C4-2B (cell line): ENCODE data around the gene GRAMD2B.
"Not testable (repeated sequence)": the region's sequence is repeated elsewhere in the genome, so short reads cannot be mapped to it uniquely, and the experiment has no call there.

Source experiments
- H3K27ac ChIP-seq: fragments of 450-650 bp; 2 replicates; pipeline ENCODE4 v1.5.1; 2017
- ZFX ChIP-seq: fragments of 450-650 bp; IDR thresholded peaks from 2 replicates; pipeline ENCODE4 v1.6.1; 2017
- TF ChIP-seq, protein P1 (sequence below): fragments of 450-650 bp; conservative IDR thresholded peaks from 2 replicates; pipeline ENCODE4 v1.5.1; 2017; ENCODE audit warnings: mild to moderate bottlenecking

Gene GRAMD2B, protein sequence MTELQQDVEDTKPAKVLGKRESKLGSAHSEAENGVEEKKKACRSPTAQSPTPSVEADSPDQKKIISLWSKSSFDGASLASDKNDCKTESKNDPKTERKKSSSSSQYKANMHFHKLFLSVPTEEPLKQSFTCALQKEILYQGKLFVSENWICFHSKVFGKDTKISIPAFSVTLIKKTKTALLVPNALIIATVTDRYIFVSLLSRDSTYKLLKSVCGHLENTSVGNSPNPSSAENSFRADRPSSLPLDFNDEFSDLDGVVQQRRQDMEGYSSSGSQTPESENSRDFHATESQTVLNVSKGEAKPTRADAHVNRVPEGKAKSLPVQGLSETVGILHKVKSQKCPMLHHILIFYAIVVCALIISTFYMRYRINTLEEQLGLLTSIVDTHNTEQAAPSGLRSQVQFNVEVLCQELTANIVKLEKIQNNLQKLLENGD

DNA sequence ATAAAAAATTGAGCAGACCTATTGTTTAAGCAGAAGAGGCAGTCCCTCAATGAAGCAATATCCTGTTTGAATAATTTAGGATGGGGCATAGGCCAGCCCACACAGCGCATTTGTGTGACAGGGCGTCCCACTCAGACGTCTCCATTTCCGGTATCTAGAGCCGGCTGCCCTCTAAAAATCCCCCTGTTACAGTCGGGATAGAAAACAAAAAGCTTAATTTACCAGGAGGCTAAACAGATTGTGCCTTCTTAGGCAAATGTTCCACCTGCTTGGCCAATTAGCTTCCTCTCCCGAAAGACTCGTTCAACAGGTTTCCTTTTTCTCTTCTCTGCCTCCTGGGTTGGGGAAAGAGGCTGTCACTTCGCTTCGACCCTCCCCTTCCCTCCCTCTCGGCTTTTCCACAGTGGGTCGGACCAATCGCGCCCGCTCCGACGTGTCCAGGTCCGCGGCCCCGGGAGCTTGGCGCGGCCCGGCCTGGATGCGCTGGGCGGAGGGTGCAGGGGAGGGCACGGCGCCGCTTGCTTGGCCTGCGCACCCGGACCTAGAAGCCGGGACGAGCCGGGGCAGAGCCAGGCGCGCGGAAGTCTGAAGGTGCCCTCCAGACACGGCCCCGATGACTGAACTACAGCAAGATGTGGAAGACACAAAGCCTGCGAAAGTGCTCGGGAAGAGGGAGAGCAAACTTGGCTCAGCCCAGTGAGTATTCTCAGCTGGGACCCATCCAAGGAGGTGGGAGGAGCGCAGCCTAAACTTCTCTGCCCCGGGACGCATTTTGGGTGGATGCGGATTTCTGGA is at the start of gene GRAMD2B:
GRAMD2B (plus strand) TSS at position 416 of the 795 bp plus-strand sequence; CDS start at position 614, 198 bp downstream.
- peak within 1 kb of the TSS; percentile 75 for H3K27ac ChIP-seq
- TF ChIP-seq, protein P1, sequence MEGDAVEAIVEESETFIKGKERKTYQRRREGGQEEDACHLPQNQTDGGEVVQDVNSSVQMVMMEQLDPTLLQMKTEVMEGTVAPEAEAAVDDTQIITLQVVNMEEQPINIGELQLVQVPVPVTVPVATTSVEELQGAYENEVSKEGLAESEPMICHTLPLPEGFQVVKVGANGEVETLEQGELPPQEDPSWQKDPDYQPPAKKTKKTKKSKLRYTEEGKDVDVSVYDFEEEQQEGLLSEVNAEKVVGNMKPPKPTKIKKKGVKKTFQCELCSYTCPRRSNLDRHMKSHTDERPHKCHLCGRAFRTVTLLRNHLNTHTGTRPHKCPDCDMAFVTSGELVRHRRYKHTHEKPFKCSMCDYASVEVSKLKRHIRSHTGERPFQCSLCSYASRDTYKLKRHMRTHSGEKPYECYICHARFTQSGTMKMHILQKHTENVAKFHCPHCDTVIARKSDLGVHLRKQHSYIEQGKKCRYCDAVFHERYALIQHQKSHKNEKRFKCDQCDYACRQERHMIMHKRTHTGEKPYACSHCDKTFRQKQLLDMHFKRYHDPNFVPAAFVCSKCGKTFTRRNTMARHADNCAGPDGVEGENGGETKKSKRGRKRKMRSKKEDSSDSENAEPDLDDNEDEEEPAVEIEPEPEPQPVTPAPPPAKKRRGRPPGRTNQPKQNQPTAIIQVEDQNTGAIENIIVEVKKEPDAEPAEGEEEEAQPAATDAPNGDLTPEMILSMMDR, result no peak
- TF ChIP-seq ZFX, result peak; percentile 58

DNA sequence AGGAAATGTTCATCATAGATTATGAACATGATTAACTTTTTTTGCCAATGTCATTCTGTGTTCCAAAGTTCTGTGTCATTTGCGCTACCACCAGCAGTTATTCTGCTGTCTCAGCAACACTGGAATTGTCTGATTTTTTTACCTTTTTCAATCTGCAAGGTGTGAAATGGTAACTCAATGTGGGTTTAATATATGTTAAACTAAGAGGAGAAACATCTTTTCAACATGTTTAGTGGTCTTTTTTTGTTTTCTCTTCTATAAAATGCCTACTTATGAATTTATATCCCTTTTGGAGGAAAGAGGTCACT is 49.1 kb upstream of the GRAMD2B start:
- no peak overlapping the region for H3K27ac ChIP-seq
- TF ChIP-seq, protein P1, result no peak
- no peak for TF ChIP-seq ZFX

DNA sequence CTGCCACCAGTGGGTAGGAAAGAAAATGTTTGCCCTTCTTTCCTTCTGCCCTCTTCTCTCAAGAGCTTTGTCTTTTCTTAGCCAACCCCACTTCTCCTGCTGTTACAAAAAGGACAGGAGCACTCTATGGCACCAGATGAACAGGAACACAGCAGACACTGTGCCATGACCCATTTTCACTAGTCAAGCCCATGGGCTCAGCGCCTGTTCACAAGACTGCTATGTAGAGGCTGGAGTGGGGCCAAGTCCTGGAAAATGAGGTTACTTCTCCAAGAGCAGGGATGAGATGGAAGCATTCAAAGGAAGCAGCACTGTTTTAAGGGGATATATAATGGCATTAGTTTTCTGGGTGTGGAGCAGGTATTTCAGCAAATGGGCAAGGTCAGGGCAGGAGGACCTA is 46.8 kb upstream of the GRAMD2B start:
- H3K27ac ChIP-seq, result no peak overlapping the region; the same call in 1 of the 2 replicates
- TF ChIP-seq, protein P1, result no peak
- TF ChIP-seq ZFX, result no peak

DNA sequence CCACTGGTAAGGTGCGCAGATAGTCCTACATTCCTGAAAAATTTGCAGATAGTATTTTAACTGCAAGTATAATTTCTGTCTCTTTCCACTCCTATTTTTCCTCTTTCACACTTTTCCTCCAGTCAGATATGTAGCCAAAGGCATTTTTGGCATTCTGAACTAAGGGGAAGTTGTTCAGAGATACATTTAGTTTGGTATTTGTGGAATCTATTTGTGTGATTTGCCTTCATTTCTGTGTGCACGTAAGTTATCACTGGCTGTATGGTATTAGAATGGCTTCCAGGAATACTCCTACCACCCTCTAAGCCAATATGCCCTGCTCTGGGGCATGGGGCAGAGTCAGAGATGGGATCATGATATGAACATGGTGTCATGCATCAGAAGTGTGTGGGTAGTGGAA is 45.8 kb upstream of the GRAMD2B start:
- H3K27ac ChIP-seq, result no peak overlapping the region
- TF ChIP-seq, protein P1, result no peak
- TF ChIP-seq ZFX, result no peak

DNA sequence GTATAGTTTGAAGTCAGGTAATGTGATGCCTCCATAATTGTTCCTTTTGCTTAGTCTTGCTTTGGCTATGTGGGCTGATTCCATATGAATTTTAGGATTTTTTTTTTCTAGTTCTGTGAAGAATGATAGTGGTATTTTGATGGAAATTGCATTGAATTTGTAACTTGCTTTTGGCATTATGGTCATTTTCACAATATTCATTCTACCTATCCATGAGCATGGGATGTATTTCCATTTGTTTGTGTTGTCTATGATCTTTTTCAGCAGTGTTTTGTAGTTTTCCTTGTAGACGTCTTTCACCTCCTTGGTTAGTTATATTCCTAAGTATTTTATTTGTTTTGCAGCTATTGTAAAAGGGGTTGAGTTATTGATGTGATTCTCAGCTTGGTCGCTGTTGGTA is 42.9 kb upstream of the GRAMD2B start:
- not testable (repeated sequence) for H3K27ac ChIP-seq

DNA sequence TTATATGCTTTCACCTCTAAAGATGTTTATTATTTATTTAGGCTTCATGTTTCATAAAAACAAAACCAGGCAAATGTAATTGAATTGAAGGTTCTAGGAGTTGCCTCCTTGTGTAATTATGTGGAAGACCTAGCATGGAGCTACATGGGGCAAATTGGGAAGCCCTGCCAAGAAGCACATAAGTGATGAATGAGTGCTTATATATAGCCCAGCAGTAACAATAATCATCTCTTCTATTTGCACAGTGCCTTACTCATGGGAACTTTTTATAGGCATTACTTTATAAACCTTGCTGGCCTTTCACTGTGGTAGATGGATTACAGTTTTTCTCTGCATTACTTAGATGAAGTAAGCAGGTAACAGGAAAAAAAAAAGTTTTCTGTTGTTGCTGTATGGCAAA is 40.0 kb upstream of the GRAMD2B start:
- H3K27ac ChIP-seq, result no peak overlapping the region
- TF ChIP-seq ZFX, result no peak
- TF ChIP-seq, protein P1, result no peak

DNA sequence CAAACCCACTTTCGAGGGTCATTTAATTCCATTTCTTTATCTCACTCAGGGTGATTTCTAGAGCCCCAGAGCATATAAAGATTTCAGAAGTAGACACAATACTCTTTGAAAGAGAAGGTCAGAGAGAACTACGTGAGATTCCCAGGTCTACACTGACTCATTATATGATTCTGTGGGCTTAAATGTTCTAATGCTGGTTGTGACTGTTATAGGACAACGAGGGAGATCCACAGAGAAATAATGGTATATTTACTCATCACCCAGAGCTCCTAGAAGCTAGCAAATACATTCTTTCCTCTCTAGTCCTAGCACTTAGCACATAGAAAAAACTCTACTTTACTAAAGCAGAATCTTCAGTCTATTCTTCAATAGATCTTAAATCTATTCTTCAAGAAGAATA is 39.4 kb upstream of the GRAMD2B start:
- TF ChIP-seq, protein P1, result no peak
- TF ChIP-seq ZFX, result no peak
- H3K27ac ChIP-seq, result no peak overlapping the region
